ENCODE measurements around the gene ESAM. TPM values are rescaled to one million over a fixed set of nuclear protein-coding genes. Genes with fewer than 3 reads are reported as not detected.

ESAM gene
- total RNA-seq, 1 donor from 2014 or later: not detected

GRCh38 chr11:124760806-124761205 lies 1.3 kb downstream of the ESAM start:
- Histone ChIP-seq H3K27me3 (ENCODE audit: control insufficient read depth, insufficient read depth, low read length) (peaks cover 16% of the 10 kb centered on the region), H3K4me3 (ENCODE audit: low read depth, low read length) (no peak overlapping the region), H3K36me3 (ENCODE audit: control insufficient read depth, insufficient read depth, low read length) (no peaks in the 10 kb centered on the region)
- FAIRE-seq (no peak), DNase-seq (ENCODE audit: low read depth) (no peak)
- no peak for TF ChIP-seq CTCF (IDR thresholded peaks at IDR 0.05; ENCODE audit: insufficient read depth, low read length, severe bottlenecking)

- Histone ChIP-seq H3K27me3 (ENCODE audit: control insufficient read depth, insufficient read depth, low read length) (peaks cover 16% of the 10 kb centered on the region), H3K36me3 (ENCODE audit: control insufficient read depth, insufficient read depth, low read length) (no peaks in the 10 kb centered on the region)
- FAIRE-seq: no peak
Observed at GRCh38 chr11:124760205-124760652, 1.9 kb downstream of the ESAM start.

DNA sequence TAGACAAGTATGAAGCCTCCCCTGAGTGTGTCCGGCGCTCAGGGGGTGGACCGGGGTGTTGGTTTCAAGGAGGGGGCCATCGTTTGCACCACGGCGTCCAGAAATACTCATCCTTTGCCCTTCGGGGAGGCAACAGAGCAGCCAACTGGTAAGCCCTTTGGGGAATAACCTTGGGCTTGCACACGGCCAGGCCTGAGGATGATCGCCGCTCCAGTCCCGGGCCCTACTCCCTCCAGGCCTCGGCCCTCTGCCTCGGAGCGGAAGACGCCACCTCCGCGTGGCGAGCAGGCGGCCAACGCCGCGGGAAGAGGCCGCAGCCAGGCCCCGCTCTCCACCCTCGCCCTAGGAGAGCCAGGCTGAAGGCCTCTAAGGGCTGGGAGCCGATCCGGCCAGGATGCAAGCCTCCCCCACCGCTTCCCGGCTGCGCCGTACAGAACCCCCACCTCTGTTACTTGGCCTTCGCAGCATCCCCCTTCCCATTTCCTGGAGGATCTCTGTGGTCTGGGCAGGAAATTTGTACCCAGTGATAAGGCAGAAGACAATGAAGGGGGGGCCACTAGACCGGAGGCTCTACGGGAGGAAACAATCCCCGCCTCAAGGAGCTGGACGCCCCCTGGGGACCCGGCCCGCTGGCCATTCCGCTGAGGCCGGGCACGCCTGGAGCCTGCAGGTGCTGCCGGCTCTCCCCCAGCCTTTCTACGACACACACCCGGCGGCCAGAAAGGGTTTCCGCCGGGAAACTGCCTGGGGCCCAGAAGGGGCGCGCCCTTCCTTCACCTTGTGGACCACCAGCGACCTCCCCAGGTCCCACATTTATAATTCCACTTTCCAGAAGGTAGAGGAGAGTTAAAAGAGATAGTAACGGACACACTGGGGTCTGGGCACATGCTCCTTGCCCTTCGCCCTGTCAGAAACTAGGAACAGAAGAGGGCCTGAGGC lies 2.6 kb downstream of the ESAM start:
- no peak for DNase-seq (ENCODE audit: low read depth)
- no peak overlapping the region for H3K4me3 ChIP-seq (ENCODE audit: low read depth, low read length)
- H3K36me3 ChIP-seq (ENCODE audit: control insufficient read depth, insufficient read depth, low read length): no peaks in the 10 kb centered on the region
- peaks cover 16% of the 10 kb centered on the region for H3K27me3 ChIP-seq (ENCODE audit: control insufficient read depth, insufficient read depth, low read length)
- FAIRE-seq: no peak
- no peak for TF ChIP-seq CTCF (IDR thresholded peaks at IDR 0.05; ENCODE audit: insufficient read depth, low read length, severe bottlenecking)

More at GRCh38 chr11:124760205-124760652, 1.9 kb downstream of the ESAM start:
- no peak for DNase-seq (ENCODE audit: low read depth)
- TF ChIP-seq CTCF (IDR thresholded peaks at IDR 0.05; ENCODE audit: insufficient read depth, low read length, severe bottlenecking): no peak
- H3K4me3 ChIP-seq (ENCODE audit: low read depth, low read length): no peak overlapping the region

DNA sequence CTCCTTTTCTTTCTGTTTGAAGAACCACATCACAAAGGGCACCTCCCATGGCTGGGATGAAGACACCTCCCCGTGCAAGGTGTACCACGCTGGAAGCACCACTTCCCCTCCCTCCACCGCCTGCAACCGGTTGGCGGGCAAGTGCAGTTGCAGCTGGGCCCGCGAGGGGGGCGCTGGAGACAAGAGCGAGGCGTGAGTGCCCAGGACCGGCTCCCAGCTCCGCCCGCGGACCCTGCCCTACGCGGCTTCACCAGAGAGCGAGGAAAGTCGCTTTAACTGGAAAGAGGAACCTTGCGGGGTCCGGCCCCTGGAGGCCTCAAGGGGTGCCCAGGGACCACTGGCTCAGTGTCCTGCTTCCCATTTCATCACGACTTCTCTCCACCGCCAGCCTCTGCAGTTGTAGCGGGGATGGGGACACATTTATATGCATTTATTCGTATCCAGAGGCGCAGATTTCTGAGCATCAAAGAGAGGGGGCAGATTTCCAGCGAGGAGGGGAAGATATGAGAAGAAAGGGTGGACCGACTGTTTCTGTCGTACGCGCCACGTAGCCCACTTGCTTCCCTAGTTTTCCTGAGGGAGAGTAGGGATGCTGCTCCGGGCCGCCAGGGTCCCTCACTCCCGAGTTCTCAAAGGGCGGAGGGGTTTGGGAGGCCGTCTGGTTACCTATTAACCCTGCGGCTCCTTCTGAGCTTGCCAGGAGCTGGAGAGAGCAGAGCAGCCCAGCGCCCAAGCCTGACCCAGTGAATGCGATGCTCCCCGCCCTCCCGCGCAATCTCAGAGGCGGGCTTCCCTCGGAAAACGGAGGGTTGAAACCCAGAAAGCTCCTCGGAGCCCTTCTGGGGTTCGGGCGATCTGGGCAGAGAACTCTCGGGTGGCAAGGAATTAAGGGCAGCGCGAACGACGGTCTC lies 3.5 kb downstream of the ESAM start:
- FAIRE-seq (no peak), DNase-seq (ENCODE audit: low read depth) (peak; percentile 41)
- H3K4me3 ChIP-seq (ENCODE audit: low read depth, low read length): no peak overlapping the region
- no peaks in the 10 kb centered on the region for H3K36me3 ChIP-seq (ENCODE audit: control insufficient read depth, insufficient read depth, low read length)
- peaks cover 16% of the 10 kb centered on the region for H3K27me3 ChIP-seq (ENCODE audit: control insufficient read depth, insufficient read depth, low read length)
- TF ChIP-seq CTCF (IDR thresholded peaks at IDR 0.05; ENCODE audit: insufficient read depth, low read length, severe bottlenecking): peak; percentile 81

- FAIRE-seq: no peak
- Histone ChIP-seq H3K36me3 (ENCODE audit: control insufficient read depth, insufficient read depth, low read length) (no peaks in the 10 kb centered on the region), H3K27me3 (ENCODE audit: control insufficient read depth, insufficient read depth, low read length) (peaks cover 16% of the 10 kb centered on the region), H3K4me3 (ENCODE audit: low read depth, low read length) (no peak overlapping the region)
- TF ChIP-seq CTCF (IDR thresholded peaks at IDR 0.05; ENCODE audit: insufficient read depth, low read length, severe bottlenecking): no peak
- no peak for DNase-seq (ENCODE audit: low read depth)
Observed at GRCh38 chr11:124757320-124757719, 4.8 kb downstream of the ESAM start.

Measured in bronchial epithelial cell (primary cell).